Jurkat, Clone E6-1 (cell line): ENCODE measurements around the gene CHKB.

Source experiments
- DNase-seq: peaks from one replicate; pipeline ENCODE4 v3.0.0-alpha.2; 2011; ENCODE audit warnings: low read depth, low spot score
- H3K4me3 ChIP-seq: 2 replicates; pipeline ENCODE4 v1.5.1; 2011; ENCODE audit warnings: mild to moderate bottlenecking, low read length, control low read depth, moderate library complexity

The CHKB gene

GRCh38 chr22:50577987-50578775, 4.5 kb downstream of the CHKB start, which contains the start of gene CPT1B:
Gene CPT1B (minus strand): TSS chr22:50578427. CDS start chr22:50577915, 512 bp downstream.
- DNase-seq: no peak
- no peak within 1 kb of the TSS for H3K4me3 ChIP-seq

- no peak overlapping the region for H3K4me3 ChIP-seq
- no peak for DNase-seq
Measured at GRCh38 chr22:50577697-50577986, 5.0 kb downstream of the CHKB start.

- no peak overlapping the region for H3K4me3 ChIP-seq
- no peak for DNase-seq
Measured at GRCh38 chr22:50576806-50577696, 5.6 kb downstream of the CHKB start.

GRCh38 chr22:50576070-50576469, 6.6 kb downstream of the CHKB start:
- DNase-seq: no peak
- H3K4me3 ChIP-seq: no peak overlapping the region

GRCh38 chr22:50575426-50575941, 7.2 kb downstream of the CHKB start:
- H3K4me3 ChIP-seq: no peak overlapping the region
- DNase-seq: no peak

- no peak for DNase-seq
- no peak overlapping the region for H3K4me3 ChIP-seq
Measured at GRCh38 chr22:50574383-50574755, 8.3 kb downstream of the CHKB start.

- H3K4me3 ChIP-seq: no peak overlapping the region
- DNase-seq: no peak
Measured at GRCh38 chr22:50573491-50574382, 8.9 kb downstream of the CHKB start.

- DNase-seq: no peak
- no peak overlapping the region for H3K4me3 ChIP-seq
Measured at GRCh38 chr22:50572965-50573364, 9.7 kb downstream of the CHKB start.

GRCh38 chr22:50571264-50572175, 11.1 kb downstream of the CHKB start:
- DNase-seq: no peak

GRCh38 chr22:50570861-50571260, 11.8 kb downstream of the CHKB start:
- DNase-seq: no peak

More at GRCh38 chr22:50571264-50572175, 11.1 kb downstream of the CHKB start:
- no peak overlapping the region for H3K4me3 ChIP-seq

GRCh38 chr22:50569896-50570535, 12.6 kb downstream of the CHKB start:
- no peak overlapping the region for H3K4me3 ChIP-seq
- no peak for DNase-seq

More at GRCh38 chr22:50570861-50571260, 11.8 kb downstream of the CHKB start:
- H3K4me3 ChIP-seq: no peak overlapping the region

GRCh38 chr22:50569041-50569459, 13.6 kb downstream of the CHKB start:
- no peak for DNase-seq
- H3K4me3 ChIP-seq: no peak overlapping the region

- no peak for DNase-seq
- no peak overlapping the region for H3K4me3 ChIP-seq
Measured at GRCh38 chr22:50568626-50569025, 14.0 kb downstream of the CHKB start.

GRCh38 chr22:50567721-50568252, 14.9 kb downstream of the CHKB start:
- H3K4me3 ChIP-seq: no peak overlapping the region
- no peak for DNase-seq

- H3K4me3 ChIP-seq: no peak overlapping the region
- no peak for DNase-seq
Measured at GRCh38 chr22:50564289-50564688, 18.4 kb downstream of the CHKB start.

- DNase-seq: no peak
Measured at GRCh38 chr22:50563413-50564160, 19.1 kb downstream of the CHKB start.

More at GRCh38 chr22:50563413-50564160, 19.1 kb downstream of the CHKB start:
- peak overlapping the region; percentile 79 for H3K4me3 ChIP-seq
